Activated T-cell treated with anti-CD3 and anti-CD28 coated beads for 24 hours (primary cell): ENCODE results near the gene FIZ1.

Source experiments
- DNase-seq: peaks from one replicate; pipeline ENCODE4 v3.0.0-alpha.2; 2020; ENCODE audit warnings: low read depth

Gene FIZ1, protein sequence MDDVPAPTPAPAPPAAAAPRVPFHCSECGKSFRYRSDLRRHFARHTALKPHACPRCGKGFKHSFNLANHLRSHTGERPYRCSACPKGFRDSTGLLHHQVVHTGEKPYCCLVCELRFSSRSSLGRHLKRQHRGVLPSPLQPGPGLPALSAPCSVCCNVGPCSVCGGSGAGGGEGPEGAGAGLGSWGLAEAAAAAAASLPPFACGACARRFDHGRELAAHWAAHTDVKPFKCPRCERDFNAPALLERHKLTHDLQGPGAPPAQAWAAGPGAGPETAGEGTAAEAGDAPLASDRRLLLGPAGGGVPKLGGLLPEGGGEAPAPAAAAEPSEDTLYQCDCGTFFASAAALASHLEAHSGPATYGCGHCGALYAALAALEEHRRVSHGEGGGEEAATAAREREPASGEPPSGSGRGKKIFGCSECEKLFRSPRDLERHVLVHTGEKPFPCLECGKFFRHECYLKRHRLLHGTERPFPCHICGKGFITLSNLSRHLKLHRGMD

DNA sequence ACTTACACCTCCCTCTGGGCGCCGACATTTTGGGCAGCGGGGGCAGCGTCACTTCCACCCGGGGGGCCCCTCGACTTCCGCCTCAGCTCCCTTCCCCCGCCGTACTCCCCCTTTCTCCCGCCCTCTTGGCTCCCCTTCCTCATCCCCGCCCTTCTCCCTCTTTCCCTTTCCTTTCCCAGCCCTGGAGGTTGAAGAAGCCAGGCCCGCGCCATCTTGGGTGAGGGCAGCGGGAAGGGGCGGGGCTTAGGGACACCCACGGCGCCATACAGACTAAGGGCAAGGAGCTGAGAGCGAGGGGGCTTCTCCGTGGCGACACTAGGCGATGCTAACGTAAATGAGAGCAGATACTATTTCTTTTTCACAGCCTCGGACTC, at the start of gene FIZ1:
FIZ1 (minus strand) TSS at position 50 of the 374 bp plus-strand sequence. CDS start 1,652 bp downstream, outside the sequence.
- DNase-seq = peak; percentile 97

DNA sequence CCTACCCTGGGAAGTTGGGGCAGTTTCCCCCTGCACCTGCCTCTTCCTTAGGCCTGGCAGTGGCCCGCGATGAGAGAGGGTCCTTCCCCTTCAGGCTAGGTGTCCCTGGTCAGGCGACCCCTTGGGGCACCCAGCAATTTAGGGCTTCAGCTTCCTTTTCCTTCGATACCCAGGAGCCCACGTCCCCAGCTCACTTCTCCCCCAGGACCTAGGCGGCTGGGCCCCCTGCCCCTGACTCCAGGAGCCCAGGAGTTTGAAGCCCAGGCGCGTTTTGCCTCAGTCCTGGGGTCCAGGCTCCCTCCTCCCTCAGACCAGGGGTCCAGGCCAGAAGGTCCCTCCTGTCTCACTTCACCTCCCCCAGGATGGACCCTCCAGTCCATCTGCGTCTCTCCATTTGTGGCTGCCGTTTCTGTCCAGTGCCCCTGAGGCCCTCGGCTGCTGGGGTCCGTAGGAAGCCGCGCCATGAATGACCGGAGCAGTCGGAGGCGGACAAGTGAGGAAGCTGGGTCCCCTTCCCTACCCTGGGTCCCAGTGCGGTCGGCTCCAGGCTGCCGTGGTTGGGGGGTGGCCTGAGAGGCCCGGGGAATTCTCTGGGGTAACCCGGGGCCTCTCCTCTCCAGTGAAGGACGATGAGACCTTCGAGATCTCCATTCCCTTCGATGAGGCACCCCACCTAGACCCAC, 49.4 kb upstream of the FIZ1 start:
- DNase-seq = no peak

DNA sequence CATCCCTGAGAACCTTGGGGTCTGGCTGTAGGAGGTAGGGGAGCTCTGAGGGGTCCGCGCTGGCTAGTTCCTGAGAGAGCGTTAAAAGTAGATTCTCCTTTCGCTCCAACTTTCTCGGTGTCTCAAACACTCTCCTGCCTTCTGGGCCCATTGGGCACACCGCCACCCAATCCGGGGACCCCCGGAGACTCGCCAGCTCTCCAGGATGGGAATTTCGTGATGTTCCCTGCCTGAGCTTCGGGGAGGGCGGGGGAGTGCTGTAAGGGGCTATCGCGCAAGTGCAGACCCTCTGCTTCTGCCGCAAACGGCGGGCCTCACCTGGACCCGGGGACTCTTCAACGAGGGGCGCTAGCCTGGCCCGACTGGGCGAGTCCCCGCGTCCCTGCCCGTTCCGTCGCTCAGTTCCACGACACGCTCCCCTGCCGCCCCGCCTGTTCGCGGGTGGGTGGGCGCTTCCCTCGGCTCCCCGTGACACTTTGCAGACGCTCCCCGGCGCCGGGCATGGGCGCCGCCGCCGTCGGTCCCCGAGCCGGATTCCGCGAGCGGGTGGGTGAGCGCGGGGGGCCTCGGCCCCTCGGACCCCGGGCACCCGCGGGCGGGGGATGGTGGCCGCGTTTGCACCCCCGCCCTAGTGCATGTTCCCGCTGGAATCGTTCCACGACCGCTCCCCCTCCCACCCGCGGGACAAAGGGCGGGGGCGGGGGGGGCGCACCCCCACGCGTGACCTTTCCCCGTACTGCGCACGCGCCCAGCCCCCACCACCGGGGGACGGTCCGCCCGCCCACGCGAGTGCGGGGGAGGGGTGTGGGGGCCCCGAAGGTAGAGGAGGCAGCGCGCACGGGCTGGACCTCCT, 48.6 kb upstream of the FIZ1 start, which contains the start of gene CCDC106:
CCDC106 (plus strand) TSS at position 481 of the 853 bp plus-strand sequence. CDS start 835 bp downstream, outside the sequence.
- DNase-seq = no peak

DNA sequence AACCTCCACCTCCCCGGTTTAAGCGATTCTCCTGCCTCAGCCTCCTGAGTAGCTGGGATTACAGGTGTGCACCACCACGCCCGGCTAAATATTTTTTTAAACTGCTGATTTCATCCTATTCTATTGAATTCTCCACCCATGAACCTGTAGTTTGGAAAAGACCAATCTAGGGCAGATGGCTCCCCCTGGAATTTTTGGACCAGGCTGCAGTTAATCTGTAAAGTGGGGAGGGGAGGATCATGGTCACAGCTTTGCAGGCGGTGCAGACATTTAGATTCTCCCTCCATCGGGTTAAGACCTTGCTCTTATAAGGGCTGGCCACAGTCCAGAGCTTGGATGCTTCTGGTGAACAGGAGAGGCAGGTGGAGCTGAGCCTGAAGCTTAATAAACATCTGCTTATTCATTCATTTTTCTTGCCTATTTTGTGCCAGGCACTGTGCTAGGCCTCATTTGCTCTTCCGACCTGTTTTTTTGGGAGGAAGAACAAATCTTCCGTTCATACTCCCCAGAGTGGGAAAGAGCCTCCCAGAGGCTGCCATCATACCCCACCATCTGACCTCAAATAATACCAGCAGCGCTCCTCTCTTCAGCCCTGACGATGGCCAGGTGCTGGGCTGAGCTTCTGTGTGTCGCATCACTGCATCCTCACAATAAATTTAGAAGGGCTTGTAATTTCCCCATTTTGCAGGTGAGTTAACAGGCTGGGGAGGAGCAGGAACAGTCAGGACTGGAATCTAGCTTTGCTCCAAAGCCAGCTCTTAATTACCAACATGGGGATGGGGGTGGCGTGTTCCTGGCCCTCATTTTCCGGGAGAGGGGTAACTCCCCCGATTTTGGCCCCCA, 47.8 kb upstream of the FIZ1 start:
- no peak for DNase-seq

DNA sequence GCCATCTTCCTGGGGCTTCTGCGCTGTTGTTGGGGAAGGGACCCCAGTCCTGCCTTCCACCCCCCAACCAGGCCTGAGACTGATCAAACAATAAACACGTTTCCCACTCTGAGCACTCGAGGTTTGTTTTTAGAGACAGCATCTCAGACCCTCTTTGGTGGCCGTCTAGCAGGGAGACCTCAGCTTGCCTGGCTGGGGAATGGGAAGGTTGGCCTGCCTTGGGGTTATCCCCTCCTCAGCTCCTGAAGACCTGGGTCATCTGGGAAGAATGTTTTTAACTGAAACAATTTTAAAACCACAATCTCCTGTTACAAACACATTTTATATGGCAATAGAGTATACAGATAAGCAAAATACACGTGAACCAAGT, 46.2 kb upstream of the FIZ1 start:
- DNase-seq = no peak

DNA sequence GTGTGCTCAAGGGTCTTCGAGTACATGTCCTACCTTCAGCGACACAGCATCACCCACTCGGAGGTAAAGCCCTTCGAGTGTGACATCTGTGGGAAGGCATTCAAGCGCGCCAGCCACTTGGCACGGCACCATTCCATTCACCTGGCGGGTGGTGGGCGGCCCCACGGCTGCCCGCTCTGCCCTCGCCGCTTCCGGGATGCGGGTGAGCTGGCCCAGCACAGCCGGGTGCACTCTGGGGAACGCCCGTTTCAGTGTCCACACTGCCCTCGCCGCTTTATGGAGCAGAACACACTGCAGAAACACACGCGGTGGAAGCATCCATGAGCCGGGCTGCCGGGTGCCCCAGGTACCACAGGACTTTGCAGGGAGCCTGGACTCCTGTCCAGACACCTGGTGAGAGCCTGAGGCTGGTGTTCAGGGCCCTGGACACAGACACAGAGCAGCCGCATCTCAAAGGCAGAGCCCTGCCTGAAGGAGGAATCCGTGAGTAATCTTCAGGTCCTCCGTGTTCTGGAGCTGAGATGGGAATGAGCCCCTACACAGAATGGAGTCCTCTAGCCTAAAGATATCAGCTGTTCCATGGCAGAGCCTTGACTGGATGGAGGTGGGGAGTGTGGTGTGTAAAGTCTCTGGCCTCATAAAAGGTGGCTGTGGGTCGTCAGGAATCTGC, 45.7 kb upstream of the FIZ1 start:
- no peak for DNase-seq

DNA sequence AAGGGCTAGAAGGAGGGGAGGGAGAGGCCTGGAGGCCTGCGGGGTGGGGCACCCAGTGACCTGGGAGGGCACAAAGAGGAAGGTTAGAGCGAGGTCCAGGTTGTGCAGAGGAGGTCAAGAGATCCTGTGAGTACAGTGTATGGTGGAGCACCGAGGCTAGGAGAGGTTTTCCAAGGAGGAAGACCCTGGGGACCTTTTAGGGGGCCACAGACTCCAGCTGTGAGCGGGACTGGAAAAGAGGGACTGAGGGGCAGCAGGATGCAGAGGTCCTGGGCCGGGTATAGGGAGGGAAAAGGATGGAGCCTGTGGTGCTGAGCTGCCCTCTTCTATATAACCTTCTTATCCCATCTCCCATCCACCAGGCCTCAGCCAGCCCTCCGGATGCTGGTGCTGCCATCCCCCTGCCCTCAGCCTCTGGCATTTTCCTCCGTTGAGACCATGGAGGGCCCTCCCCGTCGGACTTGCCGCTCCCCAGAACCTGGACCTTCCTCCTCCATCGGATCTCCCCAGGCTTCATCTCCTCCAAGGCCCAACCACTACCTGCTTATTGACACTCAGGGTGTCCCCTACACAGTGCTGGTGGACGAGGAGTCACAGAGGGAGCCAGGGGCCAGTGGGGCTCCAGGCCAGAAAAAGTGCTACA, 45.0 kb upstream of the FIZ1 start:
- no peak for DNase-seq

DNA sequence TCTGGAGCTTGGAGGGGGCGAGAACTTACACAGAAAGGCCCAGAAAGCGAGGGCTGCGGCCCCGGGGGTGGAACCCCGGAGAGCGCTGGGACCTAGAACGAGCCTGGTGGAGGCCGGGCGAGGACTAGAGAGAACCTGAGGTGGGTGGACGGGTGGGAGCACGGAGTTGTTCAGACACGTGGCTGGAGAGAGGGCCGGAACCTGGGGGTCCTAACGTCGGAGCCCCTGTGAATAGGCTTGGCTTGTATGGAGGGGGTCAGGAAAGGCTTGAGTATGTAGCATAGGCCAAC, 44.5 kb upstream of the FIZ1 start:
- no peak for DNase-seq

DNA sequence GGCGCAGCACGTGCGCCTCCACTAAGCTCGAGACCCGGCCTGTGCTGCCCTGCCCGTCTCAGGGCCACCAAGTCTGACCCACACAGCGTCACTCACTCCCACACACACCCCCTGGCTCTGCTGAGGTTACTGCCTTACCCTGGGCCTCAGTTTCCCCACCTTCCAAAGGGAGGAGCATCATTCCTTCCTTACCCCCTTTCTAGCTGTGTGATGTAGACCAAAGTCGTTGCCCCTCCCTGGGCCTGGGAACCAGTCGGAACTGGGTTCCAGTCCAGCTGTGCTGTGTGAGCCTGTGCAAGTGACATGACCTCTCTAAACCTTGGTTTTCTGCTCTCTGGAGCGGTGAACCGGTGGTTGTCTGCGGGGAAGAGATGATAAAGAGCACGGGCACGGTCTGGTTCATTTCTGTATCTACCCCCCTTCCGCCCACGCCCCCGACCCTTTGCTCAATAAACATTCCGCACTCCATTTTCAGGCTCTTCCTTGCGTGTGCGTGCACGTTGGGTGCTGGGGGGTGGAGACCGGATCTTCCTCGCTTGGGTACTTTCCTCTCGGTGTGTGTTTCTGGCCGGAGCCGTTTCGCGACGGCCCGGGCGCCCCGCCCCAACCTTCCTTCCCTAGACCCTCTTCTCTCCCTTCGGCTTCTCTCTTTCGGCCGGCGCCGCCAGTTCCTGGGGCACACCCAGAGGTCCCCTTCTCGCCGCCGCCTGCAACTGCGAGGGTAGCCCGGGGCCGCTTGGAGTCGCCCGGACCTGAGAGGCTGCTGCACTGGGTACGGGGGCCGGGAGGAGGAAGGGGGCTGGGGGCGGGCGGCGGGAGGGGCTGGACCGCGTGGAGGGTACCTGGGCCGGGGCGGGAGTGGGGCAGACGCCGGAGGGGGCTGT, 43.9 kb upstream of the FIZ1 start, which contains the start of gene ZNF581:
ZNF581 (plus strand) TSS at position 647 of the 884 bp plus-strand sequence. CDS start 923 bp downstream, outside the sequence.
- peak; percentile 81 for DNase-seq

DNA sequence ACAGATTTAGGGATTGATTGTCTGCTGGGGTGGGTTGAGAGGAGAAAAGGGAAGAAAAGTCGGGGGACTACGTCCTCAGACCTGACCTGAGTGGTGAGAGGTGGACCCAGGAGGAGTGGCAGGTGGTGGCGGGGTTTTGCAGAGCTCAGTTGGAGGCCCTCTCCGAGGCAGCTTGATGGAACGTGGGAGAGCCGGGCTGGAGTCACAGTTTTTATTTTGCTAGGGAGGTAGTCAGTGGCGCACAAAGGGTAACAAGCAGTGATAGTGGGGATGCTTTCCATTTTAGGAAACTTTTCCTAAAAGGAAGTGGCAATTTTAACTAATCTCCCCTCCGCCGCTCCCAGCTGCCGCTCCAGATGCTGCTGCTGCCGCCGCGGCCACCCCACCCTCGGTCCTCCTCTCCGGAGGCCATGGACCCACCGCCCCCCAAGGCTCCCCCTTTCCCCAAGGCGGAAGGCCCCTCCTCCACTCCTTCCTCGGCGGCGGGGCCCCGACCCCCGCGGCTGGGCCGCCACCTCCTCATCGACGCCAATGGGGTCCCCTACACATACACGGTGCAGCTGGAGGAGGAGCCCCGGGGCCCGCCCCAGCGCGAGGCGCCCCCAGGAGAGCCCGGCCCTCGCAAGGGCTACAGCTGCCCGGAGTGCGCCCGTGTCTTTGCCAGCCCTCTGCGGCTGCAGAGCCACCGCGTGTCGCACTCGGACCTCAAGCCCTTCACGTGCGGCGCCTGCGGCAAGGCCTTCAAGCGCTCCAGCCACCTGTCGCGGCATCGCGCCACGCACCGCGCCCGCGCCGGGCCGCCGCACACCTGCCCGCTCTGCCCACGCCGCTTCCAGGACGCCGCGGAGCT, 43.1 kb upstream of the FIZ1 start:
- peak; percentile 18 for DNase-seq

DNA sequence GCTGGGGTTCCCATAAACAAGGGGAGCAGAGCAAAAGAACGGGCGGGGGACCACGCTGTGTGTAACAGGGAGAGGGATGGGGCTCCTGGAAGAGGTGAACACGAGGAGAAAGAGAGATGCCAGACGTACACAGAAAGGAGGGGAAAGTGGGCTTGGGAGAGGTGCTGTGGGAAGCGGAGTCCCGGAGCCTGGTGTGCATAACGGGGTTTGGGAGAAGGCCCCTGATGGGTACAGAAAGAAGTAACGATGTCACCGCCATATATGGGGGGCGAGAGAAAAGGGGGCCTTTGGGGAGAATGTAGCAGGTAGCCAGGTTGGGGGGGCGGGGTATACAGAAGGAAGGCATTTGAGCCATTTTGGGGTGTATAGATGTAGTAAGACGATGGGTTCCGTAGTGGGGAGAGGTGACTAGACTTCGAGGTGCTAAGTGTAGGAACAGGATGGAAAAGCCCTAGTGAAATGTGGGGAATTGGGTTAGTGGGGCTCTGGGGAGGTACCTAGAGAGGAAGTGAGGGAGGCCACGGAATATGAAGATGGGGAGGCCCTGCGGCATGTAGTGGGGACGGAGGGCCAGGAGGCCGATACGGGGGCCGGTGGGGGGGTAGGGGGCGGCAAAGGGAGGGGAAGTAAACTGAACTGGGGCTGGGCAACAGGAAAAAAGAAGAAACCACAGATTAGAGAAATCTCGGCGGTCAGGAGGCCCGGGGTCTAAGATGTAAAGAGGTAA, 42.3 kb upstream of the FIZ1 start:
- no peak for DNase-seq

DNA sequence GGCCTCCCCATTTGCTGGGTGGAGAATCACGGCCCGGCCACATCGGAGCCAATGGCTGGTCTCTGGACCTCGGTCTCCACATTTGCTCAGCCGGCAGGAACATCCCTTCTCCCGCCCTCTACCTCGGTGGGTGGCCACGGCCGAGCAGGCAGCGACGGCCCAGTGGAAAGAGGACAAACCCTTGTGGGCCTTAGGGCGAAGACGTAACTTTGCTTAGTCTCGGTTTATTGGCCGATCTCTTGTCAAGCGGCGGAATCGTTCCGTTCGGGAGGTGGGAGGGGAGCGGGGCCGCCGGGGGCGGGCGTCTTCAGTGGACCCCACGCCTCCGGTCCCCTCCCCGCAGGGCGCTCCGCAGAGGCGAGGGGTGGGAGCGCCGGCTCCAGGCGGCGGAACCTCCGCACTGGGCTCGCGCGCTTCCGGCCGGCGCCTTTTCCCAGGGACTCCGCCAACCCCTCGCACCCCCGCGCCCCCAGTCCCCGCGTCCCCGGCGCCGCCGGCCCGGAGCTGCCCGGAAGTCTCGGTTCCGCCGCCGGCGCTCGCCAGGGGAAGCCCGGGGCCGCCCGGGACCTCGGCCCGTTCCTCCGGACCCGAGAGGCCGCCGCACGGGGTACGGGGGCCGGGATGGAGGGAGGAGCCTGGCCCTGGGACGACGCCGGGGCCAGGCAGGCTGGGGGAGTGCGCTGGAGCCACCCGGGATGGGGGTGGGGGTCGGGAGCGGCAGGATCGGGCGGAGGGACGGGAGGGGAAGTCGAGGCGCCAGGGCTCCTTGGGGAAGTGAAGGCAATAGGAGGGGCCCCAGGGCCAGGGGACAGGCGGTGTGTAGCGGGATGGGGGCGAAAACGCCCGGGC, 41.5 kb upstream of the FIZ1 start, which contains the start of gene ZNF580:
ZNF580 (plus strand) TSS at position 426 of the 849 bp plus-strand sequence. CDS start 1,507 bp downstream, outside the sequence.
- peak; percentile 59 for DNase-seq

DNA sequence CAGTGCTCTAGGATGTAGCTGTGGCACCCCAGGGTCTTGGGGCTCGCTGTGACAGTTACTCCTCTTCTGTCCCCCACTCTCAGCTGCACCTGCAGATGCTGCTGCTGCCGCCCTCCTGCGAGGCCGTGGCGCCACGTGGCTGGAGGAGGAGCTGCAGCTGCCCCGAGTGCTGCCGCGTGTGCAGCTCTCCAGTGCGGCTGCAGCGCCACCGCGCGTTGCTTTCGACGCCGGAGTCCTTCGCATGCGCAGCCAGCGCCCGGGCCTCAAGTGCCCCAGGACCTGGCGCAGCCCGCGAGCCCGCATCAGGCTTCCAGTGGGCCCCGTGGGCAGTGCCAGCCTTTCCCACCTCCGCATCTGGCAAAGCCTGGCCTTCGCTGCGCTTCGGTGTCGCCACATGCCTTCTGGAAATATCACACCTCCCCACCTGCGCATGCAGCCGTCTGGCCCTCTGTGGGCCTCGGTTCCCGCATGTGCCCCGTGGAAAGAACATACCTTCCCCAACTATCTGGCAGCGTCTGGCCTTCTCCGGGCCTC, 40.8 kb upstream of the FIZ1 start:
- peak; percentile 40 for DNase-seq

DNA sequence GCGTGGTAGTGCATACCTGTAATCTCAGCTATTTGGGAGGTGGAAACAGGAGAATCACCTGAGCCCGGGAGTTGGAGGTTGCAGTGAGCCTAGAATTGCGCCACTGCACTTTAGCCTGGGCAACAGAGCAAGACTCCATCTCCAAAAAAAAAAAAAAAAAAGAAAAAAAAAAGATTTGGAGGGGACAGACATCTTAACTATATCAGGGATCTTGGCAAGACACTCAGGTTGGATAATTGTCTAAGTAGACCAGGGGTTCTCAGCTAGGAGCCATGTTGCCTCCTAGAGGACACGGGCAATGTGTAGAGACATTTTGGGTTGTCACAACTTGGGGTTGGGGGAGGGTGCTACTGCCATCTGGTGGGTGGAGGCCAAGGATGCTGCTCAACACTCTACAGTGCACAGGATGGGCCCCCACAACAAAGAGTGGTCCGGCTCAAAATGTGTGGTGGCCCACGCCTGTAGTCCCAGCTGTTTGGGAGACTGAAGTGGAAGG, 39.6 kb upstream of the FIZ1 start:
- DNase-seq = peak; percentile 54

DNA sequence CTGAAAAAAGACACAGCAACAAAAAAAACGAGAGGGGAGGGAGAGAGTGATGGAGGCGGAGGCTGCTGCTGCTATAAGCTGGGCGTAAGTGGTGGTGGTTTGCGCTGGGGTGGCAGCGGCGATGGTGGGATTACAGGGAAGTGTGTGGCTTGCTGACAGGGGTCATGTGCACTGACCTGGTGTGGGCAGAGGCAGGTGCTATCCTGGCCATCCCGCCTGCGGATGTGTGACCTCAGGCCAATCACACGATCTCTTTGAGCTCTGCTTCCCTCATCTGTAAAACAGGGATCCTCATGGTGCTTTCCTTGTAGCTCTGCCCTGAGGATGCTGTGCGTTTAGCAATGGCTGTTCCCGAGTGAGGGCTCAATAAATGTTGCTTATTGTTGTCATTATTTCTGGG, 38.2 kb upstream of the FIZ1 start:
- no peak for DNase-seq

DNA sequence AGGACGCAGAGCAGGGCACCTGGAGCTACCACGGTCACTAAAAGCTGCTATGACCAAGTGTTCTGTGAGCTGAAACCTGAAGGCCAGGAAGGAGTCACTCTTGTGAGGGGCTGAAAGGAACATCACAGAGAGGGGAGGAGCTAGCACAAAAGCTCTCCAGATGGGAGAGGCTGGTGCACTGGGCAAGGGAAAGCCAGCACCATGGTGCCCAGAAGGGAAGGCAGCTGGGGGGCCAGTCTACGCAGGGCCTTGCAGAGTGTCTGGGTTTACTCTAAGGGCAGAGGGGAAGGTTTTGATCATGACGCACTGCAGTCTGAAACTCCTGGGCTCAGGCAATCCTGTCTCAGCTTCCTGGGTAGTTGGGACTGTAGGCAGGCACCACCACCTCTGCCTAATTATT, 37.4 kb upstream of the FIZ1 start:
- no peak for DNase-seq
